SK-N-MC (cell line): ENCODE results near the gene PALM.

Source experiments
- EZH2 ChIP-seq: fragments of 200-600 bp; sonication (generic); IDR thresholded peaks from one replicate; pipeline ENCODE4 v1.6.1; 2017; ENCODE audit warnings: antibody characterized with exemption
- FOXP2 ChIP-seq: optimal IDR thresholded peaks from 2 replicates; pipeline ENCODE3; 2011; ENCODE audit warnings: mild to moderate bottlenecking, moderate library complexity; ENCODE audit not compliant: insufficient read depth; ENCODE audit errors: extremely low read length, control extremely low read depth
- POLR2AphosphoS5 ChIP-seq: IDR thresholded peaks from 2 replicates; pipeline ENCODE4 v1.6.1; 2012; ENCODE audit warnings: mild to moderate bottlenecking, low read depth, low read length, borderline replicate concordance

DNA sequence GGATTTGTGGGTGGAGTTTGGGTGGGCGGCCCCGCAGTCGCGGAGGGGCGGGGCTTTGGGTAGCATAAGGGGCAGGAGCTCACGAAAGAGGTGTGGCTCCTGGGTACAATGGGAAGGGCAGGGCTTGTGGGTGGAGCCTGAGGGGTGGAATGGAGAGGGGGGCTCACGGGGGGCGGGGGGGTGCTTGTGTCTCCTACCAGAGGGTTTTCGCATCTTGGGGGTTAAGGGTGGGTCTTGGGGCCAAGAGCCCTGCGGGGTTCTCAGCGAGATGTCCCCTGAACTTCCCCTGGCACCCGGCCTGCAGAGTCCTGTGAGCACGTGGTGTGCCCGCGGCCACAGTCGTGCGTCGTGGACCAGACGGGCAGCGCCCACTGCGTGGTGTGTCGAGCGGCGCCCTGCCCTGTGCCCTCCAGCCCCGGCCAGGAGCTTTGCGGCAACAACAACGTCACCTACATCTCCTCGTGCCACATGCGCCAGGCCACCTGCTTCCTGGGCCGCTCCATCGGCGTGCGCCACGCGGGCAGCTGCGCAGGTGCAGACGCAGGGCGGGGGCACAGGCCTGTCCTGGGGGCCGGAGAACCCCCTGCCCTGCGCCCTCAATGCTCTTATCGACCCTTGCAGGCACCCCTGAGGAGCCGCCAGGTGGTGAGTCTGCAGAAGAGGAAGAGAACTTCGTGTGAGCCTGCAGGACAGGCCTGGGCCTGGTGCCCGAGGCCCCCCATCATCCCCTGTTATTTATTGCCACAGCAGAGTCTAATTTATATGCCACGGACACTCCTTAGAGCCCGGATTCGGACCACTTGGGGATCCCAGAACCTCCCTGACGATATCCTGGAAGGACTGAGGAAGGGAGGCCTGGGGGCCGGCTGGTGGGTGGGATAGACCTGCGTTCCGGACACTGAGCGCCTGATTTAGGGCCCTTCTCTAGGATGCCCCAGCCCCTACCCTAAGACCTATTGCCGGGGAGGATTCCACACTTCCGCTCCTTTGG, 27.4 kb upstream of the PALM start:
- TF ChIP-seq POLR2AphosphoS5 (no peak), EZH2 (no peak), FOXP2 (no peak)
